H9 (cell line): ENCODE measurements around the gene MYO18B. TPM values are rescaled to one million over a fixed set of nuclear protein-coding genes. Genes with fewer than 3 reads are reported as not detected.
A peak's percentile ranks its signal among the peaks of the same experiment; 100 is the strongest.

Experiments used
- DNase-seq: peaks from one replicate; pipeline ENCODE4 v3.0.0-alpha.2; 2017
- H2AFZ ChIP-seq: one replicate; pipeline ENCODE4 v1.6.1; 2013; ENCODE audit warnings: mild to moderate bottlenecking, low read length, control low read depth, moderate library complexity
- H2AK5ac ChIP-seq: 2 replicates; pipeline ENCODE4 v1.6.1; 2013; ENCODE audit warnings: low read length, control low read depth, mixed read lengths; ENCODE audit not compliant: insufficient read length
- H2BK120ac ChIP-seq: one replicate; pipeline ENCODE4 v1.6.1; 2013; ENCODE audit warnings: low read depth, mild to moderate bottlenecking, low read length, control low read depth, inconsistent platforms; ENCODE audit not compliant: poor library complexity, severe bottlenecking
- H2BK12ac ChIP-seq: 2 replicates; pipeline ENCODE4 v1.6.1; 2013; ENCODE audit warnings: low read length, control low read depth, mixed read lengths, low read depth; ENCODE audit not compliant: insufficient read length
- H2BK15ac ChIP-seq: 2 replicates; pipeline ENCODE4 v1.6.1; 2013; ENCODE audit warnings: low read depth, low read length, control low read depth
- H2BK20ac ChIP-seq: one replicate; pipeline ENCODE4 v1.6.1; 2013; ENCODE audit warnings: low read depth, mild to moderate bottlenecking, low read length, control low read depth, inconsistent platforms; ENCODE audit not compliant: poor library complexity, severe bottlenecking
- H2BK5ac ChIP-seq: 2 replicates; pipeline ENCODE4 v1.6.1; 2013; ENCODE audit warnings: low read length, control low read depth, mixed read lengths; ENCODE audit not compliant: insufficient read length
- H3K14ac ChIP-seq: 2 replicates; pipeline ENCODE4 v1.6.1; 2013; ENCODE audit warnings: low read length, control low read depth; ENCODE audit not compliant: insufficient read depth
- H3K18ac ChIP-seq: 2 replicates; pipeline ENCODE4 v1.6.1; 2013; ENCODE audit warnings: low read depth, mild to moderate bottlenecking, mixed read lengths, low read length, control low read depth; ENCODE audit not compliant: insufficient read length
- H3K23ac ChIP-seq: 2 replicates; pipeline ENCODE4 v1.6.1; 2013; ENCODE audit warnings: low read length, control low read depth, mixed read lengths, low read depth; ENCODE audit not compliant: insufficient read length
- H3K23me2 ChIP-seq: 2 replicates; pipeline ENCODE4 v1.6.1; 2013; ENCODE audit warnings: low read depth, mild to moderate bottlenecking, mixed read lengths, low read length, control low read depth; ENCODE audit not compliant: insufficient read length, poor library complexity, severe bottlenecking
- H3K27ac ChIP-seq: 2 replicates; pipeline ENCODE4 v1.5.1; 2013; ENCODE audit warnings: low read length, control low read depth, mixed read lengths, low read depth; ENCODE audit not compliant: insufficient read length
- H3K27me3 ChIP-seq: 2 replicates; pipeline ENCODE4 v1.6.1; 2013; ENCODE audit warnings: low read length, control low read depth, inconsistent platforms; ENCODE audit not compliant: insufficient read depth
- H3K4ac ChIP-seq: 2 replicates; pipeline ENCODE4 v1.6.1; 2013; ENCODE audit warnings: low read depth, mild to moderate bottlenecking, control low read depth, inconsistent platforms, low read length, moderate library complexity
- H3K4me1 ChIP-seq: 2 replicates; pipeline ENCODE4 v1.6.1; 2013; ENCODE audit warnings: low read length, control low read depth, inconsistent platforms; ENCODE audit not compliant: insufficient read depth
- H3K4me2 ChIP-seq: 2 replicates; pipeline ENCODE4 v1.6.1; 2013; ENCODE audit warnings: low read length, control low read depth, mixed read lengths; ENCODE audit not compliant: insufficient read length, insufficient read depth
- H3K56ac ChIP-seq: 2 replicates; pipeline ENCODE4 v1.6.1; 2013; ENCODE audit warnings: low read depth, mild to moderate bottlenecking, mixed read lengths, low read length, control low read depth; ENCODE audit not compliant: insufficient read length
- H3K79me1 ChIP-seq: 2 replicates; pipeline ENCODE4 v1.6.1; 2013; ENCODE audit warnings: low read depth, mild to moderate bottlenecking, moderate library complexity, low read length, control low read depth, inconsistent platforms; ENCODE audit not compliant: insufficient read depth, poor library complexity, severe bottlenecking
- H3K79me2 ChIP-seq: 2 replicates; pipeline ENCODE4 v1.6.1; 2013; ENCODE audit warnings: low read length, control low read depth, inconsistent platforms; ENCODE audit not compliant: insufficient read depth
- H3K9ac ChIP-seq: 2 replicates; pipeline ENCODE4 v1.6.1; 2013; ENCODE audit warnings: low read length, control low read depth, mixed read lengths; ENCODE audit not compliant: insufficient read length; ENCODE audit errors: extremely low read depth
- H3K9me3 ChIP-seq: one replicate; pipeline ENCODE4 v1.6.1; 2013; ENCODE audit warnings: low read depth, low read length, inconsistent platforms; ENCODE audit not compliant: control insufficient read depth
- H3T11ph ChIP-seq: one replicate; pipeline ENCODE4 v1.6.1; 2013; ENCODE audit warnings: mild to moderate bottlenecking, low read length, control low read depth, inconsistent platforms
- H4K20me1 ChIP-seq: one replicate; pipeline ENCODE4 v1.6.1; 2013; ENCODE audit not compliant: control insufficient read depth, insufficient read length, insufficient read depth
- H4K5ac ChIP-seq: 2 replicates; pipeline ENCODE4 v1.6.1; 2013; ENCODE audit warnings: low read depth, mild to moderate bottlenecking, mixed read lengths, low read length, control low read depth; ENCODE audit not compliant: insufficient read length
- H4K8ac ChIP-seq: replicated peaks from 2 replicates; pipeline ENCODE4 v1.6.1; 2013; ENCODE audit warnings: low read length, control low read depth, mixed read lengths, low read depth; ENCODE audit not compliant: insufficient read length
- H4K91ac ChIP-seq: 2 replicates; pipeline ENCODE4 v1.6.1; 2013; ENCODE audit warnings: low read depth, mild to moderate bottlenecking, moderate library complexity, mixed read lengths, low read length, control low read depth; ENCODE audit not compliant: insufficient read length
- H3K27ac Mint-ChIP-seq, 3 experiments: 2 replicates in 2 of 3; 3 replicates in 1 of 3; pipeline ENCODE4 v1.8.0; 2020 to 2021; ENCODE audit warnings: mixed read lengths in 3 of 3, mild to moderate bottlenecking in 1 of 3, moderate library complexity in 1 of 3
- H3K27me3 Mint-ChIP-seq: 2 replicates; pipeline ENCODE4 v1.8.0; 2021; ENCODE audit warnings: low read depth, mild to moderate bottlenecking, moderate library complexity, mixed read lengths
- H3K36me3 Mint-ChIP-seq, 3 experiments: 2 replicates in 2 of 3; 3 replicates in 1 of 3; pipeline ENCODE4 v1.8.0; 2020 to 2021; ENCODE audit warnings: low read depth in 3 of 3, mixed read lengths in 3 of 3; ENCODE audit not compliant: insufficient read depth in 1 of 3
- H3K4me1 Mint-ChIP-seq, 2 experiments: 2 replicates each; pipeline ENCODE4 v1.8.0; 2020; ENCODE audit warnings: mixed read lengths in 2 of 2
- H3K4me3 Mint-ChIP-seq, 2 experiments: 2 replicates in 1 of 2; 3 replicates in 1 of 2; pipeline ENCODE4 v1.8.0; 2020 to 2021; ENCODE audit warnings: mild to moderate bottlenecking in 2 of 2, mixed read lengths in 2 of 2, moderate library complexity in 1 of 2
- H3K9me3 Mint-ChIP-seq, 2 experiments: 2 replicates in 1 of 2; 3 replicates in 1 of 2; pipeline ENCODE4 v1.8.0; 2020; ENCODE audit warnings: mild to moderate bottlenecking in 2 of 2, mixed read lengths in 2 of 2, moderate library complexity in 1 of 2
- CTCF ChIP-seq: fragments of 200-600 bp; sonication (generic); conservative IDR thresholded peaks from 3 replicates; pipeline ENCODE4 v1.8.0; 2021; ENCODE audit warnings: antibody characterized with exemption, mild to moderate bottlenecking
- WGBS: extraction: QIAGEN DNeasy Blood & Tissue Kit; methylation state at CpG from one replicate; pipeline ENCODE4 v1.1.7; 2013; ENCODE audit warnings: missing lambda C conversion rate, low lambda C conversion rate, mixed read lengths; ENCODE audit not compliant: insufficient read length; ENCODE audit errors: extremely low coverage; 5-methylcytosine and 5-hydroxymethylcytosine counted together
- total RNA-seq: library from RNA; stranded (reverse); gene quantifications from 2 replicates; pipeline ENCODE4 v1.2.1, GENCODE V29; 2021

Gene MYO18B
- total RNA-seq, 1 experiment from 2014 or later = 0.46 TPM

GRCh38 chr22:25774575-25775026 lies 32.6 kb downstream of the MYO18B start:
- Histone ChIP-seq H3K4me2 (no peak overlapping the region), H2BK120ac (no peak overlapping the region), H3K56ac (no peak overlapping the region), H2AFZ (no peak overlapping the region), H4K5ac (no peak overlapping the region), H2BK12ac (no peak overlapping the region), H3K27me3 (no peaks in the 10 kb centered on the region), H3K4ac (no peak overlapping the region), H2BK15ac (no peak overlapping the region), H3K18ac (no peak overlapping the region), H2BK5ac (no peak overlapping the region), H4K8ac (no peak overlapping the region), H3K4me1 (no peaks in the 10 kb centered on the region), H2BK20ac (no peak overlapping the region), H3T11ph (no peak overlapping the region), H3K9me3 (no peaks in the 10 kb centered on the region), H3K9ac (no peak overlapping the region), H3K79me1 (no peaks in the 10 kb centered on the region), H4K91ac (no peak overlapping the region), H3K79me2 (no peaks in the 10 kb centered on the region), H3K27ac (no peak overlapping the region), H2AK5ac (no peak overlapping the region), H3K14ac (no peak overlapping the region), H4K20me1 (no peaks in the 10 kb centered on the region), H3K23me2 (no peaks in the 10 kb centered on the region), H3K23ac (no peak overlapping the region)
- H3K36me3 Mint-ChIP-seq = no peaks in the 10 kb centered on the region
- H3K4me1 Mint-ChIP-seq = peaks cover 5 to 9% of the 10 kb centered on the region in 2 experiments
- peak; percentile 65 for DNase-seq
- WGBS = no CpG with 5 or more reads among the region's 12 CpGs
- peaks cover 2% of the 10 kb centered on the region for H3K27me3 Mint-ChIP-seq
- peak; percentile 86 for TF ChIP-seq CTCF
- H3K27ac Mint-ChIP-seq = no peak overlapping the region
- H3K4me3 Mint-ChIP-seq = no peak overlapping the region
- H3K9me3 Mint-ChIP-seq = no peaks in the 10 kb centered on the region
